HepG2 (cell line): Measurements from ENCODE around the gene YTHDF1. TPM values are rescaled to one million over a fixed set of nuclear protein-coding genes. Genes with fewer than 3 reads are reported as not detected.
A peak's percentile ranks its signal among the peaks of the same experiment; 100 is the strongest.

Experiments used
- ATAC-seq: fragments of 200-7000 bp; cut with Tn5 transposase; 3 replicates; pipeline ENCODE4 v1.9.1; 2020; ENCODE audit warnings: mild to moderate bottlenecking, moderate library complexity
- BruUV-seq: library from RNA; stranded (reverse); fragments of 400-500 nt; replicated peaks from 2 replicates; lab custom pipeline; 2021; lab: Mats Ljungman, UMichigan
- CTCF ChIA-PET: fragments of 300-600 bp; formaldehyde crosslinking; extraction: SDS; loops from one replicate; lab custom pipeline; 2021; ENCODE audit warnings: low total read pairs, inconsistent platforms, low intra/inter-chr PET ratio; lab: Yijun Ruan, JAX
- POLR2A ChIA-PET: fragments of 350-600 bp; sonication (Branson Sonifier 250); formaldehyde crosslinking; loops from one replicate; lab custom pipeline; 2020; ENCODE audit warnings: antibody characterized with exemption, inconsistent platforms; lab: Yijun Ruan, JAX
- DNase-seq: peaks from one replicate; pipeline ENCODE4 v3.0.0-alpha.2; 2015; ENCODE audit warnings: low spot score
- FAIRE-seq: peaks from 3 replicates; lab custom pipeline; 2011; peaks lifted over from hg19 to GRCh38; lab: Jason Lieb, UNC
- H2AFZ ChIP-seq: one replicate; pipeline ENCODE4 v1.6.1; 2011; ENCODE audit warnings: low read length, inconsistent platforms
- H3K27ac ChIP-seq: fragments of 300-600 bp; 3 replicates; pipeline ENCODE4 v1.8.0; 2011; ENCODE audit warnings: mixed run types, mild to moderate bottlenecking, mixed read lengths, low read length, inconsistent platforms; ENCODE audit not compliant: insufficient read depth; ENCODE audit errors: extremely low read length
- H3K27me3 ChIP-seq, 2 experiments: fragments of 200-600 bp in 1 of 2; 2 replicates in 1 of 2; 3 replicates in 1 of 2; pipeline versions ENCODE4 v1.6.0 to v1.8.0; 2011; ENCODE audit warnings: low read length in 2 of 2, mild to moderate bottlenecking in 2 of 2, moderate library complexity in 2 of 2, inconsistent platforms in 1 of 2; ENCODE audit not compliant: insufficient read depth in 2 of 2, control insufficient read depth in 1 of 2
- H3K36me3 ChIP-seq, 2 experiments: fragments of 200-600 bp in 1 of 2; replicated peaks in 1 of 2; 2 replicates in 1 of 2; 3 replicates in 1 of 2; pipeline versions ENCODE4 v1.5.1 to v1.8.0; 2011; ENCODE audit warnings: low read length in 2 of 2, inconsistent platforms in 1 of 2; ENCODE audit not compliant: insufficient read depth in 2 of 2, control insufficient read depth in 1 of 2
- H3K4me1 ChIP-seq: 2 replicates; pipeline ENCODE4 v1.5.1; 2012; ENCODE audit warnings: low read length, inconsistent platforms; ENCODE audit not compliant: insufficient read depth
- H3K4me2 ChIP-seq: 2 replicates; pipeline ENCODE4 v1.6.0; 2011; ENCODE audit warnings: low read depth, low read length, inconsistent platforms
- H3K4me3 ChIP-seq, 3 experiments: fragments of 200-600 bp in 1 of 3; sonication (generic), shearing (Covaris generic) in 1 of 3; replicated peaks in 1 of 3; 2 replicates each; pipeline ENCODE4 v1.5.1; 2011 to 2016; ENCODE audit warnings: low read length in 3 of 3, inconsistent platforms in 2 of 3, low read depth in 2 of 3, mild to moderate bottlenecking in 2 of 3, control low read depth in 1 of 3, mixed read lengths in 1 of 3; ENCODE audit not compliant: insufficient read depth in 1 of 3
- H3K79me2 ChIP-seq: one replicate; pipeline ENCODE4 v1.6.1; 2011; ENCODE audit warnings: low read length, inconsistent platforms; ENCODE audit not compliant: insufficient read depth
- H3K9ac ChIP-seq: 2 replicates; pipeline ENCODE4 v1.6.0; 2011; ENCODE audit warnings: mild to moderate bottlenecking, low read depth, low read length, inconsistent platforms; ENCODE audit not compliant: insufficient read depth
- H3K9me3 ChIP-seq: 2 replicates; pipeline ENCODE4 v1.5.1; 2012; ENCODE audit warnings: mild to moderate bottlenecking, low read length
- H4K20me1 ChIP-seq: 2 replicates; pipeline ENCODE4 v1.6.0; 2011; ENCODE audit warnings: inconsistent platforms, mild to moderate bottlenecking, low read length, moderate library complexity; ENCODE audit not compliant: insufficient read depth
- CAMTA2 ChIP-seq: sonication (generic); formaldehyde crosslinking; IDR thresholded peaks from 2 replicates; pipeline ENCODE4 v1.4.0; 2020; ENCODE audit warnings: mild to moderate bottlenecking, missing genetic modification reagents, borderline replicate concordance
- MNT ChIP-seq: fragments of 450-650 bp; IDR thresholded peaks from 2 replicates; pipeline ENCODE4 v1.6.1; 2016
- SIN3B ChIP-seq: fragments of 150-350 bp; IDR thresholded peaks from 2 replicates; pipeline ENCODE4 v1.6.1; 2014; ENCODE audit warnings: low read length
- ZNF687 ChIP-seq: sonication (generic); formaldehyde crosslinking; IDR thresholded peaks from 2 replicates; pipeline ENCODE4 v1.5.1; 2020; ENCODE audit warnings: mild to moderate bottlenecking, missing genetic modification reagents, moderate library complexity
- ZNF883 ChIP-seq: sonication (generic); formaldehyde crosslinking; IDR thresholded peaks from 2 replicates; pipeline ENCODE4 v1.5.1; 2020; ENCODE audit warnings: mild to moderate bottlenecking, missing genetic modification reagents; ENCODE audit errors: not compliant biosample characterization
- WGBS: methylation state at CpG from one replicate; pipeline ENCODE4 v1.1.6; 2017; ENCODE audit warnings: low lambda C conversion rate; 5-methylcytosine and 5-hydroxymethylcytosine counted together
- in situ Hi-C: cut with HindIII; loops from 2 replicates; pipeline ENCODE4 v1.10.0; 2017; ENCODE audit warnings: low pct_unique_long_range_greater_than_20kb; ENCODE audit not compliant: extremely low pct_ligation_motif_present
- intact Hi-C: fragments of 100-400 bp; cut with micrococcal nuclease; formaldehyde crosslinking; loops from one replicate; pipeline ENCODE4 v1.10.0; 2022; ENCODE audit not compliant: unreplicated experiment
- polyA plus RNA-seq, 8 experiments: library from polyadenylated mRNA; depleted of rRNA in 3 of 8; stranded (reverse) in 7 of 8; unstranded in 1 of 8; fragments of >200 nt; fragmentation: Illumina TruSeq in 4 of 8; extraction: Trizol in 4 of 8; gene quantifications; 2 replicates each; pipeline versions ENCODE4 v1.2.1 to v1.2.3, GENCODE V29; 2011 to 2016; ENCODE audit warnings: low read depth in 4 of 8, missing spikeins in 1 of 8, mixed read lengths in 1 of 8; ENCODE audit not compliant: insufficient read depth in 1 of 8
- total RNA-seq, 5 experiments: library from RNA; depleted of rRNA; stranded (reverse); fragments of >200 nt; fragmentation: Illumina TruSeq; extraction: Trizol; gene quantifications; 2 replicates each; pipeline ENCODE4 v1.2.3, GENCODE V29; 2016; ENCODE audit warnings: low read depth in 1 of 5

YTHDF1 gene
- total and polyA plus RNA-seq, 2 of the 13 experiments (the other 11 are each of a cell fraction or from before 2014, with no cell fraction given), result 34.5 to 37.7 TPM

- H3K4me3 ChIP-seq, result no peak overlapping the region
- BruUV-seq, result no TSS peak
- CTCF ChIA-PET, result no interaction called here
- no peaks in the 10 kb centered on the region for H3K4me1 ChIP-seq
- no peak for FAIRE-seq
- WGBS, result 19% methylated on average over 4 of the region's 11 CpGs
- no peaks in the 10 kb centered on the region for H3K36me3 ChIP-seq
- DNase-seq, result no peak
- H3K79me2 ChIP-seq, result no peaks in the 10 kb centered on the region
- peaks cover 20% of the 10 kb centered on the region for H3K9me3 ChIP-seq
- no peak overlapping the region for H3K27ac ChIP-seq
- POLR2A ChIA-PET, result no interaction called here
- no peak overlapping the region for H2AFZ ChIP-seq
- no peaks in the 10 kb centered on the region; the same call in 1 of the 2 replicates for H4K20me1 ChIP-seq
- H3K27me3 ChIP-seq, result peaks cover 17 to 60% of the 10 kb centered on the region in 2 experiments; a peak in 4 of 5 replicates
- no peak overlapping the region for H3K9ac ChIP-seq
- no peak overlapping the region for H3K4me2 ChIP-seq
- in situ Hi-C loops, result no loop called here
- TF ChIP-seq SIN3B (no peak), ZNF883 (CRISPR knock-in tag) (peak; percentile 28), ZNF687 (0 out of 2 replicates have a peak, but pooled peaks have one; percentile 8), CAMTA2 (CRISPR knock-in tag) (no peak), MNT (peak; percentile 87)
- TF ChIP-seq, all 625 proteins: peak for 3
- intact Hi-C loops, result no loop called here
- no peak for ATAC-seq
Observed at GRCh38 chr20:63148696-63149095, 67.2 kb downstream of the YTHDF1 start.
